Left lobe of liver (tissue), 1 donor: ENCODE measurements around the gene RNH1. TPM values are rescaled to one million over a fixed set of nuclear protein-coding genes. Genes with fewer than 3 reads are reported as not detected.

Experiments used
- total RNA-seq: library from RNA; stranded (reverse); gene quantifications from one replicate; pipeline ENCODE4 v1.2.1, GENCODE V29; 2021
- donor health status: DM: no; HTN: yes; CAD: no.

RNH1 gene
- total RNA-seq, 1 donor from 2014 or later, result 85.4 TPM

Other genes starting within 250 kb of the RNH1 start
- gene NLRP6, start 228.8 kb downstream of the RNH1 start, total RNA-seq, result 1.9 TPM
- 37.0 TPM for gene PGGHG, start 218.1 kb downstream of the RNH1 start, total RNA-seq
- not detected for gene IFITM5, start 207.7 kb downstream of the RNH1 start, total RNA-seq
- 354 TPM for gene IFITM2, start 199.4 kb downstream of the RNH1 start, total RNA-seq
- 29.2 TPM for gene IFITM1, start 193.2 kb downstream of the RNH1 start, total RNA-seq
- 488 TPM for gene IFITM3, start 186.4 kb downstream of the RNH1 start, total RNA-seq
- 0.28 TPM for gene B4GALNT4, start 137.7 kb downstream of the RNH1 start, total RNA-seq
- 1.2 TPM for gene PKP3, start 113.0 kb downstream of the RNH1 start, total RNA-seq
- 96.2 TPM for gene SIGIRR, start 92.2 kb downstream of the RNH1 start, total RNA-seq
- gene ANO9, start 65.2 kb downstream of the RNH1 start, total RNA-seq, result 0.83 TPM
- 10.2 TPM for gene PTDSS2, start 57.0 kb downstream of the RNH1 start, total RNA-seq
- gene HRAS, start 28.3 kb upstream of the RNH1 start, total RNA-seq, result 12.9 TPM
- gene LRRC56, start 30.3 kb upstream of the RNH1 start, total RNA-seq, result 0.93 TPM
- 13.4 TPM for gene LMNTD2, start 53.5 kb upstream of the RNH1 start, total RNA-seq
- gene RASSF7, start 53.7 kb upstream of the RNH1 start, total RNA-seq, result 36.6 TPM
- gene PHRF1, start 69.2 kb upstream of the RNH1 start, total RNA-seq, result 25.4 TPM
- 38.5 TPM for gene IRF7, start 108.7 kb upstream of the RNH1 start, total RNA-seq
- 64.8 TPM for gene CDHR5, start 117.7 kb upstream of the RNH1 start, total RNA-seq
- gene SCT, start 119.9 kb upstream of the RNH1 start, total RNA-seq, result 0.81 TPM
- gene DRD4, start 130.0 kb upstream of the RNH1 start, total RNA-seq, result 0.68 TPM
- 14.8 TPM for gene DEAF1, start 188.0 kb upstream of the RNH1 start, total RNA-seq
- gene TMEM80, start 188.6 kb upstream of the RNH1 start, total RNA-seq, result 16.8 TPM
- gene EPS8L2, start 199.0 kb upstream of the RNH1 start, total RNA-seq, result 190 TPM
- gene TALDO1, start 240.2 kb upstream of the RNH1 start, total RNA-seq, result 147 TPM